Activated T-helper 2 cell treated with anti-CD3 and anti-CD28 coated beads, Interferon-gamma antibody, Interleukin-2, Interleukin-4, amounts not matched to agents 10 μg/mL and 5 μg/mL and 100 μg/mL, durations not matched to agents 14 hours and 24 hours and 36 hours (primary cell): ENCODE data around the gene ASB18. TPM values are rescaled to one million over a fixed set of nuclear protein-coding genes. Genes with fewer than 3 reads are reported as not detected.

Experiments used
- DNase-seq: peaks from one replicate; pipeline ENCODE4 v3.0.0; 2021; ENCODE audit warnings: low spot score
- H3K27ac Mint-ChIP-seq: one replicate; pipeline ENCODE4 v1.8.0; 2021; ENCODE audit warnings: mixed read lengths
- H3K27me3 Mint-ChIP-seq: one replicate; pipeline ENCODE4 v1.8.0; 2021; ENCODE audit warnings: low read depth, mixed read lengths
- H3K36me3 Mint-ChIP-seq: one replicate; pipeline ENCODE4 v1.8.0; 2021; ENCODE audit warnings: low read depth, mixed read lengths
- H3K4me1 Mint-ChIP-seq: one replicate; pipeline ENCODE4 v1.8.0; 2021; ENCODE audit warnings: low read depth, mixed read lengths
- H3K4me3 Mint-ChIP-seq: one replicate; pipeline ENCODE4 v1.8.0; 2021; ENCODE audit warnings: low read depth, mild to moderate bottlenecking, moderate library complexity, mixed read lengths
- H3K9me3 Mint-ChIP-seq: one replicate; pipeline ENCODE4 v1.8.0; 2021; ENCODE audit warnings: mixed read lengths
- intact Hi-C: fragments of 100-400 bp; cut with micrococcal nuclease; formaldehyde crosslinking; loops from one replicate; pipeline ENCODE4 v1.15.1; 2023
- total RNA-seq: library from RNA; stranded (reverse); gene quantifications from 2 replicates; pipeline ENCODE4 v1.2.3, GENCODE V29; 2022

The ASB18 gene
- total RNA-seq, 1 donor from 2014 or later: not detected

- intact Hi-C loops: loop anchor here (5.0 kb wide), 1 partner anchor 65 kb away; no protein-coding TSS in a partner anchor
- no peak overlapping the region for H3K27ac Mint-ChIP-seq
- DNase-seq: no peak
- H3K27me3 Mint-ChIP-seq: peaks cover 69% of the 10 kb centered on the region
- no peaks in the 10 kb centered on the region for H3K36me3 Mint-ChIP-seq
- no peaks in the 10 kb centered on the region for H3K4me1 Mint-ChIP-seq
- H3K4me3 Mint-ChIP-seq: no peak overlapping the region
- no peaks in the 10 kb centered on the region for H3K9me3 Mint-ChIP-seq
Measured at GRCh38 chr2:236172255-236173035, 91.8 kb downstream of the ASB18 start.

DNA sequence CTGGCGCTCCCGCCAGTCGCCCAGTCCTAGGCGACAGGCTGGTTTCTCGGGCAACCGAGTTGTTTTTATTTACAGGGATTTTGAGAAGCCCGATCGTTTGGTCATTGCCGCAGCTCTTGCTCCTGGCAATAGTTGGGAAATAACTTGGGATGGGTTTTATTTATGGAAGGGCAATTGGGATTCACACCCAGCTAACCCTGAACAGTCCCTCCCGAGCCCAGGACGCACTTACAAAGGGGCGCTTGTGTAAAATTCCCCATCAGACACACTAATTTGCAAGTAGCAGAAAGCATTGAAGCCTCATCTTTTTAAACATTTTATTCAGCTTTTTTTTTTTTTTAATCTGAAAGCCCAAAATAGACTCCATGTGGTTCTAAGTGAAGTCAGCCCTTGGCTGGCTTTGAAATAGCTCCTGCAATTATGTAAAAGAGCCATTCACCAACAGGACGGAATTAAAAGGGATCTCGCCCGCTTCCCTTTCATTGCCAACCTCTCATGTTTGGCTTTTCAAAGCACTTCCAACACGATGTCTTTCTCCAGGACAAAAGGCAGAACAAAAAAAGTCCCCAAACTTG lies 92.4 kb downstream of the ASB18 start:
- Mint-ChIP-seq H3K27ac (no peak overlapping the region), H3K4me3 (no peak overlapping the region), H3K9me3 (no peaks in the 10 kb centered on the region), H3K36me3 (no peaks in the 10 kb centered on the region), H3K4me1 (no peaks in the 10 kb centered on the region), H3K27me3 (peaks cover 69% of the 10 kb centered on the region)
- DNase-seq: no peak
- intact Hi-C loops: loop anchor here (5.0 kb wide), 1 partner anchor 66 kb away; no protein-coding TSS in a partner anchor

GRCh38 chr2:236171181-236171679 lies 93.0 kb downstream of the ASB18 start:
- no peaks in the 10 kb centered on the region for H3K36me3 Mint-ChIP-seq
- DNase-seq: no peak
- no peak overlapping the region for H3K4me3 Mint-ChIP-seq
- no peak overlapping the region for H3K27ac Mint-ChIP-seq
- intact Hi-C loops: loop anchor here (5.0 kb wide), 1 partner anchor 66 kb away; no protein-coding TSS in a partner anchor
- H3K9me3 Mint-ChIP-seq: no peaks in the 10 kb centered on the region
- H3K4me1 Mint-ChIP-seq: no peaks in the 10 kb centered on the region
- peaks cover 71% of the 10 kb centered on the region for H3K27me3 Mint-ChIP-seq

- Mint-ChIP-seq H3K9me3 (no peaks in the 10 kb centered on the region), H3K36me3 (no peaks in the 10 kb centered on the region), H3K27ac (no peak overlapping the region), H3K4me3 (no peak overlapping the region), H3K4me1 (no peaks in the 10 kb centered on the region), H3K27me3 (peaks cover 71% of the 10 kb centered on the region)
- intact Hi-C loops: loop anchor here (5.0 kb wide), 1 partner anchor 67 kb away; no protein-coding TSS in a partner anchor
- DNase-seq: no peak
Measured at GRCh38 chr2:236170590-236171165, 93.5 kb downstream of the ASB18 start.

DNA sequence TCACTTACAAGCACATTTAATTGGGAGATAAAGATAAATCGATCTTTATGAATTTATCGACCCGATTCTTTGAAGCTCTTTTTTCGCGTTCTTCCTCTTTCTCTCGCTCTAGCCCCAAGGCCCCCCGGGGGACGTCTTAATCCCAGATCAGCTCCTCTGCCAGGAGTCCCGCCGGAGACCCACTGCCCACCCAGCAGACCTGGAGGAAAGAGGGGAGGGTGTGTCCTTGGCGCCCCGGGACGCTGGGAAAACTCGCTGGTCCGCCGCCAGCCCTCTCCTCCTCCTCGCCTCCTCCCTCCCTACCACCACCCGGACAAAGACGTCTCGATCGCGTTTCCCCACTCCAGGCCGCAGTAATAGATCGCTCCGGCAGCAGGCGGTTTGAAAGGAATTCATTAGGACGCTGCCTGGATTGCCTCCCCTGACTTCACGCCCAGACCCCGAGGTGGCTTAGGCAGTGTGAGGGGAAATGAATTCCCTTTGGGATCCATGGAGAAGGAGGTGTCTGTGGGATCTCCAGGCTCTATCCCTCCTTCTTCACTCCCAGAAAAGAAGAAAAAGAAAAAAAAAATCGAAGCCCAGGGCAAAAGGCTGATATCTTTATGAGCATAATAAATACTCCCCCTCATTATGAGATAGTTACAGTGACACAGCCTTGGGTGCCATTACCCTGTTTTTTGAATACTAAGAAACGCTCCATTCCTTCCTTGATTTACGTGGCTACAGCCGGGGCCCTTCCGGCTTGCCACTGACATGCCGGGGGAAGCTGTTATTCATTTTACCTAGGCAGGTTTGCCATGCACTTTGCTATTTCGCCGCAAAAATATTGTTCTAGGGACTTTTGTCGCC lies 94.2 kb downstream of the ASB18 start:
- Mint-ChIP-seq H3K36me3 (no peaks in the 10 kb centered on the region), H3K9me3 (no peaks in the 10 kb centered on the region), H3K27ac (peak overlapping the region; percentile 47), H3K27me3 (peaks cover 72% of the 10 kb centered on the region), H3K4me3 (no peak overlapping the region), H3K4me1 (no peaks in the 10 kb centered on the region)
- intact Hi-C loops: loop anchor here (5.0 kb wide), 3 partner anchors 67 to 678 kb away; partner anchors contain the start of gene AGAP1
- no peak for DNase-seq

DNA sequence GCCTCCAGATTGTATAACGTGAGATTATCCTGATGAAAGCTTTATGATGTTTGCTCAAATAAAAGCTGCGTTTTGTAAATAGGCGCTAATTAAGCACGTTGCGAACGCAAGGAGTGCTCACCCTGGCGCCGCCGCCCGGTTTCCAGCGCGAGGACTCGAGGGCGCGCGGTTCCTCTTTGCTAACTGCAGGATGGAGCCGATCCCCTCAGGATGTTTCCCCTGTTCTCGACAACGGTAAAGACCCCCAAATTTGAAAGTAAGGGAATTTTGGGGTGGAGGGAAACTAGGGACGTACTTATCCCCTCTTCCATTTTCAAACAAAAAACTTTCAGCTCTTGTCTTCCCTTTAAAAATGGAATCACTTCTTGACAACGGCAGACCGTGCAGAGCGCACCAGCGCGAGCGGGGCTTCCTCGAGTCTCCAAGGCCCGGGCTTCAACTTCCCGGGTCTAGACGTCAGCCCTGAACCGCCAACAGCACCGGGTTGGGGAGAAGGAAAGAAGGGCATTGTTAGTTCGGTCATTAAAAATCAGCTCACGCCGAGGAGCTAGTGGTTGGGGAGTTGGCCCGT lies 95.0 kb downstream of the ASB18 start:
- Mint-ChIP-seq H3K27me3 (peaks cover 69% of the 10 kb centered on the region), H3K9me3 (no peaks in the 10 kb centered on the region), H3K4me1 (no peaks in the 10 kb centered on the region), H3K36me3 (no peaks in the 10 kb centered on the region), H3K27ac (peak overlapping the region; percentile 47), H3K4me3 (no peak overlapping the region)
- no peak for DNase-seq
- intact Hi-C loops: loop anchor here (5.0 kb wide), 2 partner anchors 502 to 677 kb away; partner anchors contain the start of gene AGAP1

- Mint-ChIP-seq H3K9me3 (no peaks in the 10 kb centered on the region), H3K27me3 (peaks cover 62% of the 10 kb centered on the region), H3K4me3 (no peak within 1 kb of the TSS), H3K4me1 (no peaks in the 10 kb centered on the region), H3K27ac (peak within 1 kb of the TSS; percentile 47), H3K36me3 (no peaks in the 10 kb centered on the region)
- DNase-seq: no peak
- intact Hi-C loops: loop anchor here (5.0 kb wide), 2 partner anchors 501 to 676 kb away; partner anchors contain the start of gene AGAP1
Measured at GRCh38 chr2:236168110-236169080, 95.8 kb downstream of the ASB18 start, which contains the start of gene GBX2. Gene GBX2, minus strand, starts transcription at chr2:236168386. Its CDS starts 415 bp downstream, at chr2:236167971.

GRCh38 chr2:236167297-236168109 lies 96.7 kb downstream of the ASB18 start:
- no peak overlapping the region for H3K4me3 Mint-ChIP-seq
- intact Hi-C loops: loop anchor here (5.0 kb wide), 2 partner anchors 500 to 675 kb away; partner anchors contain the start of gene AGAP1
- no peak overlapping the region for H3K27ac Mint-ChIP-seq
- no peaks in the 10 kb centered on the region for H3K9me3 Mint-ChIP-seq
- no peaks in the 10 kb centered on the region for H3K4me1 Mint-ChIP-seq
- DNase-seq: no peak
- no peaks in the 10 kb centered on the region for H3K36me3 Mint-ChIP-seq
- peaks cover 63% of the 10 kb centered on the region for H3K27me3 Mint-ChIP-seq

- Mint-ChIP-seq H3K9me3 (no peaks in the 10 kb centered on the region), H3K27me3 (peaks cover 63% of the 10 kb centered on the region), H3K36me3 (no peaks in the 10 kb centered on the region), H3K27ac (no peak overlapping the region), H3K4me3 (no peak overlapping the region), H3K4me1 (no peaks in the 10 kb centered on the region)
- DNase-seq: no peak
- intact Hi-C loops: loop anchor here (5.0 kb wide), 2 partner anchors 500 to 675 kb away; partner anchors contain the start of gene AGAP1
Measured at GRCh38 chr2:236166796-236167296, 97.4 kb downstream of the ASB18 start.
